H1 (cell line): ENCODE results near the gene SLC26A9. TPM values are rescaled to one million over a fixed set of nuclear protein-coding genes. Genes with fewer than 3 reads are reported as not detected.

ENCODE experiments used
- CTCF ChIA-PET: fragments of 300-600 bp; sonication (Branson Sonifier 250); formaldehyde crosslinking; loops from one replicate; lab custom pipeline; 2021; ENCODE audit not compliant: partially characterized antibody; lab: Charles Lee
- POLR2A ChIA-PET: fragments of 300-600 bp; sonication (Branson Sonifier 250); formaldehyde crosslinking; loops from one replicate; lab custom pipeline; 2021; ENCODE audit warnings: inconsistent platforms; ENCODE audit not compliant: partially characterized antibody; lab: Charles Lee
- DNase-seq, 2 experiments: peaks; one replicate each; pipeline versions ENCODE4 v3.0.0 to v3.0.0-alpha.2; 2010 to 2022; ENCODE audit warnings: low spot score in 2 of 2, low read depth in 1 of 2, mixed read lengths in 1 of 2
- FAIRE-seq: peaks from 2 replicates; lab custom pipeline; 2011; peaks lifted over from hg19 to GRCh38; lab: Jason Lieb, UNC
- H2AFZ ChIP-seq: 2 replicates; pipeline ENCODE4 v1.8.1; 2012; ENCODE audit warnings: low read length, inconsistent platforms
- H2AK5ac ChIP-seq: 2 replicates; pipeline ENCODE4 v1.6.1; 2013; ENCODE audit warnings: low read depth, low read length
- H2BK120ac ChIP-seq: replicated peaks from 2 replicates; pipeline ENCODE3; 2013; ENCODE audit warnings: low read depth, low read length, inconsistent platforms
- H2BK12ac ChIP-seq: 2 replicates; pipeline ENCODE4 v1.6.1; 2013; ENCODE audit warnings: low read depth, low read length
- H2BK15ac ChIP-seq: 2 replicates; pipeline ENCODE4 v1.6.1; 2013; ENCODE audit warnings: low read length
- H2BK20ac ChIP-seq: 2 replicates; pipeline ENCODE4 v1.6.1; 2013; ENCODE audit warnings: low read length
- H2BK5ac ChIP-seq: 2 replicates; pipeline ENCODE4 v1.6.1; 2013; ENCODE audit warnings: low read depth, low read length
- H3K14ac ChIP-seq: 2 replicates; pipeline ENCODE4 v1.6.1; 2013; ENCODE audit warnings: inconsistent platforms; ENCODE audit not compliant: insufficient read length
- H3K18ac ChIP-seq: 2 replicates; pipeline ENCODE4 v1.6.1; 2013; ENCODE audit warnings: low read length; ENCODE audit errors: extremely low read depth
- H3K23ac ChIP-seq: 2 replicates; pipeline ENCODE4 v1.6.1; 2013; ENCODE audit warnings: inconsistent platforms; ENCODE audit not compliant: insufficient read length
- H3K23me2 ChIP-seq: 2 replicates; pipeline ENCODE4 v1.6.1; 2013; ENCODE audit warnings: low read depth, low read length
- H3K27ac ChIP-seq: 2 replicates; pipeline ENCODE4 v1.6.1; 2011; ENCODE audit warnings: low read depth, low read length, inconsistent platforms
- H3K27me3 ChIP-seq, 4 experiments: replicated peaks in 1 of 4; 1 replicate in 1 of 4; 2 replicates in 3 of 4; pipeline versions ENCODE4 v1.6.1 to v1.8.1; 2011 to 2013; ENCODE audit warnings: low read length in 3 of 4, mild to moderate bottlenecking in 3 of 4, inconsistent platforms in 2 of 4, mixed read lengths in 2 of 4, moderate library complexity in 1 of 4; ENCODE audit not compliant: control insufficient read depth in 3 of 4, insufficient read depth in 3 of 4; ENCODE audit errors: extremely low read depth in 1 of 4
- H3K36me3 ChIP-seq, 4 experiments: 2 replicates each; pipeline versions ENCODE4 v1.6.1 to v1.8.1; 2011 to 2013; ENCODE audit warnings: mild to moderate bottlenecking in 4 of 4, low read length in 3 of 4, moderate library complexity in 2 of 4, control low read depth in 1 of 4, inconsistent platforms in 1 of 4; ENCODE audit not compliant: insufficient read depth in 4 of 4, control insufficient read depth in 2 of 4
- H3K4ac ChIP-seq: replicated peaks from 2 replicates; pipeline ENCODE3; 2013; ENCODE audit warnings: low read length, low read depth, mixed read lengths, inconsistent platforms; ENCODE audit not compliant: insufficient read length
- H3K4me1 ChIP-seq, 4 experiments: replicated peaks in 1 of 4; 1 replicate in 1 of 4; 2 replicates in 3 of 4; pipeline versions ENCODE4 v1.6.1 to v1.8.1; 2011 to 2013; ENCODE audit warnings: low read length in 3 of 4, inconsistent platforms in 2 of 4, mixed read lengths in 1 of 4; ENCODE audit not compliant: insufficient read depth in 4 of 4, control insufficient read depth in 3 of 4
- H3K4me2 ChIP-seq, 2 experiments: 2 replicates each; pipeline versions ENCODE4 v1.6.1 to v1.8.1; 2011 to 2013; ENCODE audit warnings: low read depth in 2 of 2, low read length in 2 of 2, control low read depth in 1 of 2, inconsistent platforms in 1 of 2, mild to moderate bottlenecking in 1 of 2; ENCODE audit not compliant: insufficient read depth in 1 of 2
- H3K4me3 ChIP-seq, 4 experiments: fragments of 200-600, 300-600 bp in 1 of 4; sonication (generic), shearing (Covaris generic), sonication (Bioruptor Twin) in 1 of 4; 2 replicates each; pipeline versions ENCODE4 v1.5.1 to v1.8.1; 2011 to 2016; ENCODE audit warnings: low read length in 4 of 4, low read depth in 3 of 4, control low read depth in 2 of 4, inconsistent platforms in 2 of 4, mild to moderate bottlenecking in 2 of 4, mixed read lengths in 1 of 4, moderate library complexity in 1 of 4; ENCODE audit not compliant: insufficient read depth in 2 of 4; ENCODE audit errors: extremely low read depth in 1 of 4
- H3K56ac ChIP-seq: replicated peaks from 2 replicates; pipeline ENCODE3; 2013; ENCODE audit warnings: low read depth, mild to moderate bottlenecking, mixed read lengths, low read length, inconsistent platforms; ENCODE audit not compliant: insufficient read length
- H3K79me1 ChIP-seq: 2 replicates; pipeline ENCODE4 v1.6.1; 2013; ENCODE audit warnings: low read depth, low read length, control low read depth
- H3K79me2 ChIP-seq, 2 experiments: 2 replicates each; pipeline versions ENCODE4 v1.6.1 to v1.8.1; 2012 to 2013; ENCODE audit warnings: low read length in 2 of 2, mild to moderate bottlenecking in 2 of 2, inconsistent platforms in 1 of 2; ENCODE audit not compliant: insufficient read depth in 2 of 2, control insufficient read depth in 1 of 2
- H3K9ac ChIP-seq, 4 experiments: replicated peaks in 1 of 4; 1 replicate in 1 of 4; 2 replicates in 3 of 4; pipeline versions ENCODE4 v1.6.1 to v1.8.1; 2011 to 2013; ENCODE audit warnings: low read depth in 3 of 4, low read length in 3 of 4, control low read depth in 2 of 4, mild to moderate bottlenecking in 2 of 4, moderate library complexity in 2 of 4, inconsistent platforms in 1 of 4; ENCODE audit errors: extremely low read depth in 1 of 4
- H3K9me3 ChIP-seq, 2 experiments: 2 replicates each; pipeline versions ENCODE4 v1.6.1 to v1.8.1; 2012 to 2013; ENCODE audit warnings: mild to moderate bottlenecking in 2 of 2, moderate library complexity in 2 of 2, control low read depth in 1 of 2, inconsistent platforms in 1 of 2, low read depth in 1 of 2, low read length in 1 of 2, mixed read lengths in 1 of 2; ENCODE audit not compliant: insufficient read depth in 2 of 2
- H4K20me1 ChIP-seq, 2 experiments: replicated peaks in 1 of 2; 2 replicates each; pipeline versions ENCODE3 to v1.8.1; 2011 to 2013; ENCODE audit warnings: inconsistent platforms in 2 of 2, low read length in 2 of 2, mild to moderate bottlenecking in 1 of 2; ENCODE audit not compliant: insufficient read depth in 2 of 2, control insufficient read depth in 1 of 2
- H4K5ac ChIP-seq: 2 replicates; pipeline ENCODE4 v1.6.1; 2013; ENCODE audit warnings: low read length, low read depth, mixed read lengths, inconsistent platforms; ENCODE audit not compliant: insufficient read length
- H4K8ac ChIP-seq: 2 replicates; pipeline ENCODE4 v1.8.0; 2013; ENCODE audit warnings: mild to moderate bottlenecking, moderate library complexity, low read length, inconsistent platforms; ENCODE audit not compliant: insufficient read depth; ENCODE audit errors: extremely low read depth
- H4K91ac ChIP-seq: replicated peaks from 2 replicates; pipeline ENCODE3; 2013; ENCODE audit warnings: low read length, mixed read lengths, inconsistent platforms; ENCODE audit not compliant: insufficient read length
- KDM1A ChIP-seq: fragments of 200-600, 300-600 bp; sonication (generic); IDR thresholded peaks from 2 replicates; pipeline ENCODE4 v1.7.1; 2016; ENCODE audit warnings: mild to moderate bottlenecking, low read length, borderline replicate concordance
- KDM5A ChIP-seq: fragments of 200-600 bp; IDR thresholded peaks from 2 replicates; pipeline ENCODE4 v1.7.1; 2012; ENCODE audit warnings: mild to moderate bottlenecking, low read length, inconsistent platforms, mixed read lengths
- SIRT6 ChIP-seq: IDR thresholded peaks from one replicate; pipeline ENCODE4 v1.7.1; 2012; ENCODE audit warnings: low read length, inconsistent platforms
- SP2 ChIP-seq: IDR thresholded peaks from 2 replicates; pipeline ENCODE4 v1.6.1; 2012; ENCODE audit warnings: mild to moderate bottlenecking, low read length, inconsistent platforms
- USF2 ChIP-seq: IDR thresholded peaks from 2 replicates; pipeline ENCODE4 v1.6.1; 2011; ENCODE audit warnings: low read length, improper control_type of control experiment
- WGBS, 2 experiments: shearing (Covaris generic) in 1 of 2; methylation state at CpG; one replicate each; pipeline versions ENCODE4 v1.1.6 to v1.1.7; 2013 to 2015; ENCODE audit warnings: low lambda C conversion rate in 2 of 2, mixed read lengths in 2 of 2, inconsistent platforms in 1 of 2, low coverage in 1 of 2, missing lambda C conversion rate in 1 of 2; ENCODE audit not compliant: insufficient replicate concordance in 2 of 2, insufficient coverage in 1 of 2, insufficient read length in 1 of 2; ENCODE audit errors: extremely low coverage in 1 of 2, missing lambda C conversion rate in 1 of 2; 5-methylcytosine and 5-hydroxymethylcytosine counted together
- polyA plus RNA-seq, 7 experiments: library from polyadenylated mRNA; depleted of rRNA in 3 of 7; stranded (reverse) in 5 of 7; unstranded in 2 of 7; fragments of >200 nt in 5 of 7; fragments of 200-250 nt in 2 of 7; gene quantifications; 1 replicate in 5 of 7; 2 replicates in 1 of 7; 4 replicates in 1 of 7; pipeline versions ENCODE4 v1.2.1 to v1.2.3, GENCODE V29; 2011 to 2013; ENCODE audit warnings: missing spikeins in 2 of 7, mixed read lengths in 2 of 7
- total RNA-seq: library from RNA; stranded (reverse); fragmentation: NEBNext Ultra II Directional; extraction: Animal tissue kit (Norgen Biotek cat#: 25700); gene quantifications from 2 replicates; pipeline ENCODE4 v1.2.1, GENCODE V29; 2021

The SLC26A9 gene
- total and polyA plus RNA-seq, 2 of the 8 experiments (the other 6 are each of a cell fraction or from before 2014, with no cell fraction given) = not detected

GRCh38 chr1:205990226-205990625, 47.0 kb upstream of the SLC26A9 start:
- H3K27me3 ChIP-seq = no peaks in the 10 kb centered on the region
- no peak overlapping the region for H2AFZ ChIP-seq
- no peak overlapping the region for H4K8ac ChIP-seq
- no peak overlapping the region for H2BK15ac ChIP-seq
- H3K27ac ChIP-seq = no peak overlapping the region
- no peak overlapping the region for H3K14ac ChIP-seq
- H3K36me3 ChIP-seq = no peaks in the 10 kb centered on the region
- 85% methylated on average over 2 of the region's 2 CpGs; no CpG with 5 or more reads in 1 of the 2 experiments for WGBS, 2 experiments
- DNase-seq (no peak), FAIRE-seq (no peak)
- no peak overlapping the region for H3K23ac ChIP-seq
- H2BK20ac ChIP-seq = no peak overlapping the region
- no peak overlapping the region for H3K4ac ChIP-seq
- H3K9ac ChIP-seq = no peak overlapping the region
- no peaks in the 10 kb centered on the region for H3K23me2 ChIP-seq
- no peak overlapping the region for H2BK5ac ChIP-seq
- H2BK12ac ChIP-seq = no peak overlapping the region
- H3K79me1 ChIP-seq = no peaks in the 10 kb centered on the region
- H4K20me1 ChIP-seq = no peaks in the 10 kb centered on the region
- no peaks in the 10 kb centered on the region for H3K9me3 ChIP-seq
- peaks cover 0 to 4% (median 1%) of the 10 kb centered on the region in 4 experiments; a peak in 2 of 7 replicates for H3K4me1 ChIP-seq
- H3K4me2 ChIP-seq = no peak overlapping the region
- no peak overlapping the region for H3K4me3 ChIP-seq
- H4K91ac ChIP-seq = no peak overlapping the region
- POLR2A ChIA-PET = no interaction called here
- H4K5ac ChIP-seq = no peak overlapping the region
- H3K18ac ChIP-seq = no peak overlapping the region
- no peaks in the 10 kb centered on the region for H3K79me2 ChIP-seq
- H2AK5ac ChIP-seq = no peak overlapping the region
- H3K56ac ChIP-seq = no peak overlapping the region
- no peak overlapping the region for H2BK120ac ChIP-seq
- CTCF ChIA-PET = interaction anchor here (0.6 to 4.5 kb wide), 11 partner anchors 9 to 489 kb away, joined by 3 to 23 read pairs (median 3); partner anchors contain the start of gene RAB7B
- TF ChIP-seq KDM5A (no peak), KDM1A (no peak), SP2 (no peak), USF2 (no peak), SIRT6 (no peak)
